SKM-1 treated with dmso at 0.1 percent for 144 hours (cell line): ENCODE results near the gene IFNA17.
"Not testable (repeated sequence)": the region's sequence is repeated elsewhere in the genome, so short reads cannot be mapped to it uniquely, and the experiment has no call there.

ENCODE experiments used
- DNase-seq: peaks from one replicate; lab custom pipeline; 2025; ENCODE audit not compliant: unreplicated experiment; lab: John Stamatoyannopoulos, UW

The IFNA17 gene

DNA sequence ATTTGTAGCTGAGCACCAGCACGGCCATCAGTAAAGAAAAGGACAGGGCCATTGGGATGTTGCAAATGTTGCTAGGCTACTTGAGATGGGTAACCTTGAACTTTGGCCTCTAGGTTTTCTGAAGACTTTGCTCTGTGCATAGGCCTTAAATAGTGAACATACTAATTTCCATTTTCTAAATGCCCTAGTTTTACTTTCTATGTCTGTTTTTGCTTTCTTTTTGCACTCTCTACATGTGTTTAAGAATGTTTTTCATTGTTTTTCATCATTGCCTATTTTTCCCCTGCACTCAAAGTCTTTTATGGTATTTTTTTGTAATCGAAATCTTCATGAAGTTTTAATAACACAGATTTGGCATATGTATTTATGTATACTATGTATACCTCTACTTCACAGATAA is at the start of gene IFNA17:
TSS of gene IFNA17 (minus strand) at position 101 of the 400 bp plus-strand sequence. CDS start at position 52, 49 bp downstream.
- DNase-seq: no peak

DNA sequence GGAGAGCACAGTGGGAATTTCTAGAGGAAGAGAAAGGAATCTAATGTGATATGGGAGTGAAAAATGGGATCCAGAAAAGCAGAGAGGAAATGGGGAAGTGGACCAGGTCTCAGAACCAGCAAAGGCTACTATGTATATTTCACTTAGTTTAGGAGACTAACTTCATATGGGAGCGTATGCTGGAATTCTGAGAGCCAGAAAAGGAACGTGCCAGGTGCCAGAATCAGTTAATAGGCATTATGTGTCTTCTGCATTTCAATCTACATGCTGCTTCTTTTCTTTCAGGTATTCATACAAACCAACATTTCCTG is 40.3 kb upstream of the IFNA17 start:
- DNase-seq: no peak

DNA sequence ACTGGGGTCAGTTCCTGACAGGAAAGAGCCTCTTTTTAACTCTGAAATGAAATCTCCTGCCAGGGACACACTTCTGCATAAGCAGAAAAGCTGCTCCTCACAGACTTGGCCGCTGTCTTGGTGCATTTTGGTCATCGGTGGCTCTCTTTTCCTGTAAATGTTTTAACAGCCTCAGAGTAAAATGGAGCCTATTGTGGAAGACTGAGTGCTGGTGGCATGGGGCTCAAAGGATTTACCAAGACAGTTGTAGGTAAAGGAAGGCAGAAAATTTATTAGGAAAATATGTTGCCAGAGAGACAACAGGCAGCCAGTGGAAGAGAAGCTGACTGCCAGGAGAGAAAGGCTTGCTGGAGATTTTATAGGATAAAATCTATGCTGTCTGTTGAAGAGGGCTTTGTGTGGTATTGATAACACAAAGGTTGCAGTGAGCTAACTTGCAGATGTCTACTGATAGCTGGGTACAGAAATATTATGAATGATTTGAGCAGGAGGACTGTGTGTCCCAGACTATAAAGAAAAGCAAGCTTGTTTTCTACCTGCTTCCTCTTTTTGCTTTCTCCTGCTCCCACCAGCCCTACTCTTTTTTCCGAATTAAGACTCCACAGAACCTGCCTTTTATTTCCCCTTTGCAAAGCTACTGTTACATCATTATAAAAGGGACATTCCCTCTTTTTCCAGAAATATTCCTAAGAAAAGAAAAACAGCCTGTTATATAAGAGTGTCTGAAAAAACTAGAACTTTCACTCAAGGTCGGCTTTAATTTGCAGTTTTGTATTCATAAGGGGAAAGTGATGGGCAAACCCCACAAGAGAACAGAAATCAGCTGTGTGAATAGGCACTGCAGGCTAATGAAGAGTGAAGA is 39.7 kb upstream of the IFNA17 start:
- DNase-seq: no peak

DNA sequence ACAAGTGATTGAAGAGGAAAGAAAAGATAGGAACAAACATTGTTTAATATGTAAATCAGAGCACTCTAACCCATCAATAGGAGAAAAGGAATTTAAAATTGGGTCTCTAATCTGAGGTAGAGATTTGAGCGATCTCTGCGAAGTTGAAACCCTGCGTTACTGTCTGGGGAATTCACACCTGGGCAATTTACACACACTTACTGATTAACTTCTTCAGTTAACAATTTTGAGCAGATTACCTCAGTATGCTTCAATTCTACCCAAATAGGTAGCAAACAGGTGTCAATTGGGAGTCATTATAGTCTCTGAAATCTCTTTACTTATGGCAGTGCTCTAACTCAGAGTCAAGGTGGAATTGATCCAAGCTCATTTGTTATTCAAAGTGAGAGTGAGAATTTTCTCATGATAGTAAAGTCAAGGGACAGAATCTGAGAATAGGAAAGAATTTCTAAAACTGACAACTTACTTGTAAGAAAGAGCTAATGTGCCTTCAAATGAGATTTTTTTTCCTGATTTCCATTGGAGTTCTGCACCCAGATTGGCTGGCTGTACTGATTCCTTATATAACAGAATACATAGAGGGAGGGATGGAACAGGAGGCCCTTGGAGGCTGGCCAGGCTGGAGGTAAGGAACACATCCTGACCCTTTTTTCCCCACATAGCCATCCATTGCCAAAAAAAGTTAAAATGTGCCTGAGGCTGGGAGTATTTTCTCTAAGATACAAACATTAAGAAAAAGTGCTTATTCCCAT is 38.9 kb upstream of the IFNA17 start:
- no peak for DNase-seq

DNA sequence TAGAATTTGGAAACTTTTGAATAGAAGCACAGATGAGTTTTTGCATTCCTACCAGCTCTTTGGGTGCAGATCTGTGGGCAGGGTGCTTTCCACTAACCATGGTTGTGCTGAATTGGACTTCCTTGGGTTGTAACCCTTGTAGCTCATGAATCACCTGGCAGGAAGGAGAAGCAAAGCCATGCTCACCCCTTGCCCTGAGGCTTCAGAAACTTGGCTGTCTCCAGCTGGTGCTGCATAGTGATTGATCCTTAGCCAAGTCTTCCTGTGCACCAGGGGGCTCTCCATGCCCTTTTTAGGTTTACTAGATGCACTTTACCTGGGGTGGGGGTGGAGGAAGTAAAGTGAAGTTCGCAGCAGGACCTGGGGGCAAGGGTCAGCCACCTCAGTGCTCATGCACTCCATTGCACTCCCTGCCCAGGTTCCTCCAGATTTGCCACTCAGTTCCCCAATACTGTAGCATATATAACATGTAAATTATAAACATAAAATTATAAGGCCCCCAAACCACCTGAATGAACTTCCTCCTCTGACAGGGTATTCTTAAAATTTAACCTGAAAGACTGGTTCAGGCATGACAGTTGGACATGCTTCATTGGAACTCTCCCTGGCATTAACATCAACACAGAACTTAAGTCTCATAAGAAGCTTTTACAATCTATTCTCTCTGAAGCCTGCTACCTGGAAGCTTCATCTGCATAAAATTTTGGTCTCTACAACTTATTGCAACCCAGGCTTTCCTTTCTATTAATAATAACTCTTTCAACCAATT is 37.6 kb upstream of the IFNA17 start:
- no peak for DNase-seq

DNA sequence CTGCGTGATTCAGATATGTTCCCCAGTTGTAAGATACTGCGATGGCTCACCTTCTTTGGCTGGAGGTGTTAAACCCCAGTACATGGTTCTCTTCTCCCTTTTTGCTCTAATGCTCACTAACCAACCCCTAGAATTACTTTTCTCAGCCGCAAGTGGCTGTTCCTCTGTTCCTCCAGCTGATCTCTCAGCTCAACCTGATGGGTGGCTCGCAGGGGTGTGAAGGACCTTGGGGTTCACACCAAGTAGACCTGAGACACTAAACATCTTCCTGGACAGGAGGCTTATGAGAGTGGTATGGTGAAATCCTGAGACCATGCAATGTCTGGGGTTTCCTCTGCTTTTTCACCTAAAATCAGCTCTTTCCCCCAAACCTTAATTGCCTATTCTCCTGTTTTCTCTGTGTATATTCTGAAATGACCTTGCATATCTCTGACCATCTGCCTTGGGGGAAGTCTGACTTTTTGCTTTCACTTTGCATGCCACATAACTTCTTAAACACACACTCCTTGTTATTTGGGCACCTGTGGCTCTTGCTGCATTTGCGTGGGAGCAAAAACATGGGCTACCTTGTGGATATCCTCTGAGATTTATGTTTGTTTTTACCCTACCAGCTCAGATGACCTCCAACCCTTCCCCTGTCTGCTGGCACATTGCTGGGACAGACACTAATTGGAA is 27.7 kb upstream of the IFNA17 start:
- DNase-seq: no peak

DNA sequence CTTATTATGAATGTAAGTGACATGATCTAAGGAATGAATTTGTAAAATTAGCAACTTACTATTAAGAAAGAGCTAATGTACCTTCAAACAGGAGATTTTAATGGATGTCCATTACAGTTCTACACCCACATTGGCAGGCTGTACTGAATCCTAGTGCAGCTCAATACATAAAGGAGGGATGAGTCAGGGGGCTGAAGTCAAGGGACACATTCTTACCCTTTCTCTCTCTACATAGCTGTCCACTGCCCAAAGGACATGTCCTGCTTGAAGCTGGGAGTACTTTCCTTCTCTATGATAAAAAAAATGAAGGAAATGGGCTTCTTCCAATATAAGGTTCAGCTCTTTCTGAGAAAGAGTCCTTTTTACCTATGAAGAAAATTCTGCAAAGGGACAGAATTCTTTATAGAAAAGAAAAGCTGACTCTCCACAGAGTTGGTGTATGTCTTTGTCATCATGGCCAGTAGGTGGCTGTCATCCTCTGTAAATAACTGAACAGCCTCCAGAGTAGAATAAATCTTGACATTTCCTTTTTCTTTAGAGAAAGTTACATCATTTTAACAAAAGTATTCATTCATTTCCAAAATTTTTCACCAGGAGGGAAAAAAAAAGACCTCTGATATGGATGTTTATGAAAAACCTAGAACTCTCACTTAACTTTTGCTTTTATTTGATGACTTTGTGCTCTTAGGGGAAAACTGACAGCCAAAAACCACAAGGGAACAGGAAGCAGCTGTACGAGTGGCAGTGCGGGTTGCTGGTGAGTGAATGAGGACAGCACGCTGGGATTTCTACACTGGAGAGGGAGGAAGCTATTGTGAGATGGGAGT is 24.9 kb upstream of the IFNA17 start:
- DNase-seq: peak; percentile 84

DNA sequence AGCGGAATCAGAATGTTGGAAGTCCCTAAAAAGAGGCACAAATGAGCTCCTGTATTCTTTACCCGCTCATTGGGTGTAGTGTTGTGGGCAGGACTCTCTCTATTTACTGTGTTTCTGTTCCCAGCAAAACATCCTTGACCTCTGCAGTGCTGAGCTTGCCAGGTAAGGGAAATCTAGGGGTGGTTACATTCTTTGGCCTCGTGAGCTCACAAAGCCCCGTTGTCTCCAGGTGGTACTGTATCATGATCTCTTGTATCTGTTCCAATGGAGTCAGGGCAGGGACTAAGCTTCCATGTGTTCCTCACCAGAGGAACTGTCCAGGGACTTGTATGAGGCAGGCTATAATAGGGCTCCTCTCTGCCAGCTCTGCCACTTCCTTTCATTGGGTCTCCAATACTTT is 23.6 kb upstream of the IFNA17 start:
- no peak for DNase-seq

DNA sequence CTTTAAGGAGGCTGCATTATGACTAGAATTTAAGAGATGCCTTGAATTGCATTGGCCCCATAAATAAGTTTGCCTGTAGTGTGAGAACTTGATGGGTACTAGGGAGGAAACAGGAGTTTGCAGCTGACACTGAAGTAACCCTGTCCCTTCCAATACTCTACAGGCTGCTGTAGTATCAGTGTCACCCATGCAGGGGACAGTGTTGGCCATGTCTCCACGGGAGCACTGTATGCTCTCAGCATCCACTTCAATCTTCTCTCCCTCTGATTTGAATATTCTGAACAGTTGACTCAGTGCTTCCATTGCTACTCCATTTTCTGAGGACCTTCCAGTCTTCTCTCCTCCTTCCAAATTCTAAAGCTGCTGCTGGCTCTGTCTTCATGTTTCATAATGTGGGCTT is 23.2 kb upstream of the IFNA17 start:
- no peak for DNase-seq

DNA sequence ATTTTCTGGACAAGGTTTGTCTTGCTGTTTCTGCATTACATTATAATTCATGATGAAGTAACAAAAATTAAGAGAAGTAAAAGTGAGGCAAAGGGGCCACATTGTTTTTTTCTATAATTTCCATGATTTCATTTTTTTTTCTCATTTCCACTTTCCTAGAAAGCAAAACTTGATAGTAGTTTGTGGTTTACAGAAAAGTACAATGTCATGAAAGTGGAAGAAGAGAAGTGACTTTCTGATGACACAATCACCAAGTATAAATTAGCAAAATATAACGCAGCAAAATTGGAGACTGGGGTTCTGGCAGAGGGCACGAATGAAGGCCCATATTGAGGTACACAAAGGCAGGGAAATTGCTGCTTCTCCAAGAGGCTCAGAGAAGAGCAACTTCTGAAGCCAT is 16.8 kb upstream of the IFNA17 start:
- DNase-seq: peak; percentile 15

DNA sequence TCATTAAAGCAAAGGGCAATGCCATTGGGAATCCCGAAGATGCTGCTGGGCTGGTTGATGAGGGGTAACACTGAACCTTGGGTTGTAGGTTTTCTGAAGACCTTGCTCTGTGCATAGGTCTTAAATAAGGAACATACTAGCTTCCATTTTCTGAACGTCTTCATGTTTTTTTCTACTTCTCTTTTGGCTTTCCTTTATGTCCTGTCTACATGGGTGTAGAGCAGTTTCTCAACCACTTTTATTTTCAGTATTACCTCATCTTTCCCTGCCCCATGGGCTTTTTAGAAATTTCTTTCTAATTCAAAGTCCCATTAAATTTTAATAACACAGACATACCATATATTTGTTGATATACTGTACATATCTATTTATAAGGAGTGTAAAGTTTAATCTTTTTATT is 11.9 kb upstream of the IFNA17 start, which contains the start of gene IFNA14:
TSS of gene IFNA14 (minus strand) at position 95 of the 400 bp plus-strand sequence. CDS start at position 25, 70 bp downstream.
- DNase-seq: peak; percentile 50

DNA sequence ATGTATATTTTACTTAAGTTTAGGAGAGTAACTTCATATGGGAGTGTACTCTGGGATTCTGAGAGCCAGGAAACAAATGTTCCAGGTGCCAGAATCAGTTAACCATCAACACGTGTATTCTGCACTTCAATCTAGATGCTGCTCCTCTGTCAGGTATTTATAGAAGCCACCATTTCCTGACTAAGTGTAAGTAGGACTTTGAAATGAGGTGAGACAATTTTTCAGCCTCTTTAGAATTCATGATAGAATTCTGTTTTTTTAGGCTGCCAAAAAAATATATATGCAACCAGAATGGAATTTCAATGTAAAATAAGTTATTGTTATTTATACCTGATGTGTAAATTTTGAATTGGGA is 8.3 kb upstream of the IFNA17 start:
- DNase-seq: not testable (repeated sequence)

DNA sequence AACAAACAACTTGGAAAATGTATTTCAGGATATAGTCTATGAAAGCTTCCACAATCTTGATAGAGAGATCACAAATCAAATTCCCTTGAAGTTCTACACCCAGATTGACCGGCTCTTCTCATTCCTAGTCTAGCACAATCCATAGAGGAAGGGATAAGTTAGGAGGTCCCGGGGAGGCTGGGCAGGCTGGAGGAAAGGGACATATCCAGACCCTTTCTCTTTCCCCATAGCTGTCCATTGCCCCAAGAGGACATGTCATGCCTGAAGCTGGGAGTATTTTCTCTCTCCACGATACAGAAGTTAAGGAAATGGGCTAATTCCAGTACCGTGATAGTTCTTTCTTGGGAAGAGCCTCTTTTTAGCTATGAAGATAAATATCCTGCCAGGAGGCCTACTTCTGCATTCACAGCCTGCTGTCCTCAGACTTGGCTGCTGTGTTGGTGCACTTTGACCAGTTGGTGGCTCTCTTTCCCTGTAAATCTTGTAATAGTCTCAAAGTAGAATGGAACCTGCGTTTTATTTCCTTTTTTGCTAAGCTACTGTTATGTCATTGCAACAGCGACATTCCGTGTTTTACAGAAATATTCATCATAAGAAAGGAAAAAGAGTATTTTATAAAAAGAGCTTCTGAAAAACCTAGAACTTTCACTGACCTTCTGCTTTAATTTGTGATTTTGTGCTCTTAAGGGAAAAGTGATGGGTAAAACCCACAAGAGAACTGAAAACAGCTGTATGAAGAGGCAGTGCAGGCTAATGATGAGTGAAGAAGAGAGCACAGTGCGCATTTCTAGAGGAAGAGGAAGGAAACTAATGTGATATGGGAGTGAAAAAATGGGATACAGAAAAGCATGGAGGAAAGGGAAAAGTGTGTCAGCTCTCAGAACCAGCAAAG is 7.7 kb upstream of the IFNA17 start:
- DNase-seq: peak; percentile 80

DNA sequence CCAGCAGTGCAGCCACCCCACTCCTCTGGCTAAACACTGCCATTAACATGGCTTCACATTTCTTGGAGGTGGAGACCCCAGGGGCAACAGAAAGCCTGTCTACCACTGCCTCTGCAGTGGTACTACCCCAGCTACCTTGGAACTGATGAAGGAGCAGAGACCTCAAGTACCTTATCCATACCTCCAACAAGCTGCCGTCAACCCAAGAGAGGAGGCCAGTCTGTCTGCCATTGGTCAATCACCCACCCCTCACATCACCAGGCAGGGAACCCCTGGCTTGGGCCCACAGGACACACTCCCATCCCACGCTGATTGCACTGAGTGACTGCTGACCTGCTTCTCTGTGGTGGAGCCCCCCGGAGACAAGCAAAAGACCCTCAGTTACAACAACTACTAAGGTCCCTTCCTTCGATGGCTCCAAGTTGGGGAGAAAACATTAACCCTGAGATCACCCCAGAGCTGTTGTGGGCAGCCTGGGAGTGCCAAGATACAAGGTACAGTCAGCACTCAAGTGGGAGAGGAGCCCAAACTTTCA is 6.2 kb upstream of the IFNA17 start:
- DNase-seq: no peak

DNA sequence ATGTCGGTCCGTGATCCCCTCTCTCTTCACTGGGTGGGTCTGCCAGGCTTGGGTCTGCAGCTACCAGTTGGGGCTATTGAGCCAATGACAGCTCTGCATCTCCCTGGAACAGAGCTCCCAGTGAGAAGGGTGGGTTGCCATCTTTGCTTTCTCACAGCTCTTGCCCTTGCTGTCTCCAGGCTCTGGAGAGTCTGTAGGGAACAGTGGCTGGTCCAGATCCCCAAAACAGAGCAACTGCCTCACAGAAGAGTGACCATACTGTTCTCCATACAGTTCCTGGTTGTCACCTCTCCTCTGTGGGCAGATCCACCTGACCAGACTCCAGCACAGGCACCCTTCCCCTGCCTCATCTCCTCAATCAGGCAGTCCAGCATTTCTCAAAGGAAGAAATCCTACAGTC is 5.2 kb upstream of the IFNA17 start:
- DNase-seq: no peak

DNA sequence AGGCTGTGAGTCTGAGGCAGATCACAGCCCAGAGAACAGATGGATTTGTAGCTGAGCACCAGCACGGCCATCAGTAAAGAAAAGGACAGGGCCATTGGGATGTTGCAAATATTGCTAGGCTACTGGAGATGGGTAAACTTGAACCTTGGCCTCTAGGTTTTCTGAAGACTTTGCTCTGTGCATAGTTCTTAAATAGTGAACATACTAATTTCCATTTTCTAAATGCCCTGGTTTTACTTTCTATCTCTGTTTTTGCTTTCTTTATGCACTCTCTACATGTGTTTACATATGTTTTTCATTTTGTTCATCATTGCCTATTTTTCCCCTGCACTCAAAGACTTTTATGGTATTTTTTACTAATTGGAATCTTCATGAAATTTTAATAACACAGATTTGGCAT is 10.8 kb downstream of the IFNA17 start, which contains the start of gene IFNA16:
TSS of gene IFNA16 (minus strand) at position 101 of the 400 bp plus-strand sequence. CDS start at position 95, 6 bp downstream.
- not testable (repeated sequence) for DNase-seq

DNA sequence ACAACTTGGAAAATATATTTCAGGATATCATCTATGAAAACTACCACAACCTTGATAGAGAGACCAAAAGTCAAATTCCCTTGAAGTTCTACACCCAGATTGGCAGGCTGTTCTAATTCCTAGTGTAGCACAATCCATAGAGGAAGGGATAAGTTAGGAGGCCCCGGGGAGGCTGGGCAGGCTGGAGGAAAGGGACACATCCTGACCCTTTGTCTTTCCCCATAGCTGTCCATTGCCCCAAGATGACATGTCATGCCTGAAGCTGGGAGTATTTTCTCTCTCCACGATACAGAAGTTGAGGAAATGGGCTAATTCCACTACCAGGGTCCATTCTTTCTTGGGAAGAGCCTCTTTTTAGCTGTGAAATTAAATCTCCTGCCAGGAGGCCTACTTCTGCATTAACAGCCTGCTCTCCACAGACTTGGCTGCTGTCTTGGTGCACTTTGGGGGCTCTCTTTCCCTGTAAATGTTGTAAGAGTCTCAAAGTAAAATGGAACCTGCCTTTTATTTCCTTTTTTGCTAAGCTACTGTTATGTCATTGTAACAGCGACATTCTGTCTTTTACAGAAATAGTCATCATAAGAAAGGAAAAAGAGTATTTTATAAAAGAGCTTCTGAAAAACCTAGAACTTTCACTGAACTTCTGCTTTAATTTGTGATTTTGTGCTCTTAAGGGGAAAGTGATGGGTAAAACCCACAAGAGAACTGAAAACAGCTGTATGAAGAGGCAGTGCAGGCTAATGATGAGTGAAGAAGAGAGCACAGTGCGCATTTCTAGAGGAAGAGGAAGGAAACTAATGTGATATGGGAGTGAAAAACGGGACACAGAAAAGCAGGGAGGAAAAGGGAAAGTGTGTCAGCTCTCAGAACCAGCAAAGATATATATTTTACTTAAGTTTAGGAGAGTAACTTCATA is 14.4 kb downstream of the IFNA17 start:
- peak; percentile 51 for DNase-seq

DNA sequence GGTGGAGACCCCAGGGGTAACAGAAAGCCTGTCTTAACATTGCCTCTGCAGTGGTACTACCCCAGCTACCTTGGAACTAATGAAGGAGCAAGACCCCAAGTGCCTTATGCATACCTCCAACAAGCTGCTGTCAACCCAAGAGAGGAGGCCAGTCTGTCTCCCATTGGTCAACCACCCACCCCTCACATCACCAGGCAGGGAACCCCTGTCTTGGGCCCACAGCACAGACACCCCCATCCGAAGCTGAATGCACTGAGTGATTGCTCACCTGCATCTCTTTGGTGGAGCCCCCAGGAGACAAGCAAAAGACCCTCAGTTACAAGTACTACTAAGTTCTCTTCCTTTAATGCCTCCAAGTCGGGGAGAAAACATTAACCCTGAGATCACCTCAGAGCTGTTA is 15.9 kb downstream of the IFNA17 start:
- DNase-seq: not testable (repeated sequence)
